WTC11 (cell line): ENCODE results near the gene GDPD4.

Experiments
- CREB1 ChIP-seq: sonication (generic); formaldehyde crosslinking; IDR thresholded peaks from 2 replicates; pipeline ENCODE4 v1.8.0; 2023; ENCODE audit warnings: mild to moderate bottlenecking, missing genetic modification reagents
- ELF4 ChIP-seq: sonication (generic); formaldehyde crosslinking; IDR thresholded peaks from 2 replicates; pipeline ENCODE4 v1.8.1; 2022; ENCODE audit warnings: low read depth, mild to moderate bottlenecking, moderate library complexity, missing genetic modification reagents
- GABPB1 ChIP-seq: sonication (generic); formaldehyde crosslinking; IDR thresholded peaks from 2 replicates; pipeline ENCODE4 v1.8.1; 2023; ENCODE audit warnings: mild to moderate bottlenecking, missing genetic modification reagents
- IRF2 ChIP-seq: sonication (generic); formaldehyde crosslinking; IDR thresholded peaks from 2 replicates; pipeline ENCODE4 v1.8.0; 2022; ENCODE audit warnings: low read depth, missing genetic modification reagents, borderline replicate concordance
- MXD4 ChIP-seq: fragments of 250-450 bp; sonication (Bioruptor Pico); IDR thresholded peaks from 2 replicates; pipeline ENCODE4 v1.8.0; 2021; ENCODE audit warnings: mild to moderate bottlenecking, moderate library complexity, borderline replicate concordance
- SP1 ChIP-seq: sonication (generic); formaldehyde crosslinking; conservative IDR thresholded peaks from 2 replicates; pipeline ENCODE4 v1.8.1; 2022; ENCODE audit warnings: missing genetic modification reagents
- TEAD4 ChIP-seq: sonication (generic); formaldehyde crosslinking; IDR thresholded peaks from 2 replicates; pipeline ENCODE4 v1.8.0; 2022; ENCODE audit warnings: mild to moderate bottlenecking, missing genetic modification reagents
- ZNF121 ChIP-seq: sonication (generic); formaldehyde crosslinking; IDR thresholded peaks from 2 replicates; pipeline ENCODE4 v1.8.0; 2023; ENCODE audit warnings: missing genetic modification reagents
- ZNF263 ChIP-seq: sonication (generic); formaldehyde crosslinking; IDR thresholded peaks from 2 replicates; pipeline ENCODE4 v1.8.1; 2022; ENCODE audit warnings: low read depth, mild to moderate bottlenecking, moderate library complexity, missing genetic modification reagents
- TF ChIP-seq, protein P1 (sequence below): fragments of 250-450 bp; sonication (Bioruptor Pico); IDR thresholded peaks from 2 replicates; pipeline ENCODE4 v1.9.0; 2021; ENCODE audit warnings: mild to moderate bottlenecking
- TF ChIP-seq, protein P2 (sequence below): sonication (generic); formaldehyde crosslinking; IDR thresholded peaks from 2 replicates; pipeline ENCODE4 v1.8.0; 2022; ENCODE audit warnings: mild to moderate bottlenecking, missing genetic modification reagents
- TF ChIP-seq, protein P3 (sequence below): fragments of 200-600 bp; IDR thresholded peaks from 2 replicates; pipeline ENCODE4 v1.8.0; 2022; ENCODE audit warnings: antibody characterized with exemption

DNA sequence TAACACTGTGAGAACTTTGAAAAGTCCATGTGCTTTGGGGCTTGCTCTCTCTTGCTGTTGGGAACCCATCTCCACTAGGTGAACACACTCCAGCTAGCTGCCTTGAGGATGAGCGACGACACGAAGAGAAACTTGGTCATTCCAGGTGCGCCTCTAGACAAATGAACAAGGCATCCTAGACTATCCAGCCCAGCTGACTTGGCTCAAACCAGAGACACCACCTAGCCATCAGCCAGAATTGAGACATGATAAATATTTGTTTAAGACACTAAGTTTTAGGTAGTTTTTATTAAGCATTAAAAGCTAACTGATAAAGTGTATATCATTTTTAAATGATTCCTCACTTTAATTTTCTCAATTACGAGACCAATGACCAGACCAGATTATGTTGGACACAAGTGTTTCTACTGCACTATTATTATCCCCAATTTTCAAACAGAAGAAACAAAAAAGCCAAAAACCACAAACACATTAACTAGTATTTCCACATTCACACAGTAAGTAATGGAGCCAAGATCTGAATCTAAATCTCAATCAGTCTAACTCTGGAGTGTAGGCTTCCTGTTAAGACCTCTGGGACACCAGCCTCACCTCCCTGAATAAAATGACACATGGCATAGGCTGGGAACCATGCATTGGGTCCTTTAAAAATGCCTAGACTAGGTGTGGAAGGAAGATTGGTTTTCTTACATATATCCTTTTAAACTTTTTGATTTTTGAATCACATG, 70.4 kb downstream of the GDPD4 start:
- TF ChIP-seq GABPB1 (CRISPR knock-in tag), result no peak
- no peak for TF ChIP-seq ELF4 (CRISPR knock-in tag)
- TF ChIP-seq ZNF121 (CRISPR knock-in tag), result no peak
- TF ChIP-seq CREB1, result no peak
- TF ChIP-seq, protein P1, sequence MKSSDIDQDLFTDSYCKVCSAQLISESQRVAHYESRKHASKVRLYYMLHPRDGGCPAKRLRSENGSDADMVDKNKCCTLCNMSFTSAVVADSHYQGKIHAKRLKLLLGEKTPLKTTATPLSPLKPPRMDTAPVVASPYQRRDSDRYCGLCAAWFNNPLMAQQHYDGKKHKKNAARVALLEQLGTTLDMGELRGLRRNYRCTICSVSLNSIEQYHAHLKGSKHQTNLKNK (CRISPR knock-in tag), result no peak
- no peak for TF ChIP-seq MXD4 (CRISPR knock-in tag)
- TF ChIP-seq ZNF263, result no peak
- TF ChIP-seq, protein P2, sequence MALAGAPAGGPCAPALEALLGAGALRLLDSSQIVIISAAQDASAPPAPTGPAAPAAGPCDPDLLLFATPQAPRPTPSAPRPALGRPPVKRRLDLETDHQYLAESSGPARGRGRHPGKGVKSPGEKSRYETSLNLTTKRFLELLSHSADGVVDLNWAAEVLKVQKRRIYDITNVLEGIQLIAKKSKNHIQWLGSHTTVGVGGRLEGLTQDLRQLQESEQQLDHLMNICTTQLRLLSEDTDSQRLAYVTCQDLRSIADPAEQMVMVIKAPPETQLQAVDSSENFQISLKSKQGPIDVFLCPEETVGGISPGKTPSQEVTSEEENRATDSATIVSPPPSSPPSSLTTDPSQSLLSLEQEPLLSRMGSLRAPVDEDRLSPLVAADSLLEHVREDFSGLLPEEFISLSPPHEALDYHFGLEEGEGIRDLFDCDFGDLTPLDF (CRISPR knock-in tag), result no peak
- TF ChIP-seq, protein P3, sequence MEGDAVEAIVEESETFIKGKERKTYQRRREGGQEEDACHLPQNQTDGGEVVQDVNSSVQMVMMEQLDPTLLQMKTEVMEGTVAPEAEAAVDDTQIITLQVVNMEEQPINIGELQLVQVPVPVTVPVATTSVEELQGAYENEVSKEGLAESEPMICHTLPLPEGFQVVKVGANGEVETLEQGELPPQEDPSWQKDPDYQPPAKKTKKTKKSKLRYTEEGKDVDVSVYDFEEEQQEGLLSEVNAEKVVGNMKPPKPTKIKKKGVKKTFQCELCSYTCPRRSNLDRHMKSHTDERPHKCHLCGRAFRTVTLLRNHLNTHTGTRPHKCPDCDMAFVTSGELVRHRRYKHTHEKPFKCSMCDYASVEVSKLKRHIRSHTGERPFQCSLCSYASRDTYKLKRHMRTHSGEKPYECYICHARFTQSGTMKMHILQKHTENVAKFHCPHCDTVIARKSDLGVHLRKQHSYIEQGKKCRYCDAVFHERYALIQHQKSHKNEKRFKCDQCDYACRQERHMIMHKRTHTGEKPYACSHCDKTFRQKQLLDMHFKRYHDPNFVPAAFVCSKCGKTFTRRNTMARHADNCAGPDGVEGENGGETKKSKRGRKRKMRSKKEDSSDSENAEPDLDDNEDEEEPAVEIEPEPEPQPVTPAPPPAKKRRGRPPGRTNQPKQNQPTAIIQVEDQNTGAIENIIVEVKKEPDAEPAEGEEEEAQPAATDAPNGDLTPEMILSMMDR, result no peak
- no peak for TF ChIP-seq IRF2 (CRISPR knock-in tag)
- TF ChIP-seq TEAD4, result no peak
- no peak for TF ChIP-seq SP1 (CRISPR knock-in tag)
